ENCODE data around the gene COL6A1.

DNA sequence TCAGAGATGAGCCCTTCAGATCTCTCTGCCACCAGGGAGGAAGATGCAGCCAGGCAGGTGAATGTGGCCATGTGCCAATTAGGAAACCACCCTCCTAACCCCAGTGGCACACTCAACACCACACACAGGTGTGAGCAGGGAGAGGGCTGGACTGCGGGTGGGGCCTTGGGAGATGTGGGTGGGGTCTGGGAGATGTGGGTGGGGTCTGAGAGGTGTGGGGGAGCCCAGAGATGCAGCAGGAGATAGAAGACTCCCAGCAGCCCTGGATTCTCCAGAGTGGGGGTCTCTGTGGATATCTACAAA, 43.2 kb upstream of the COL6A1 start:
- TF ChIP-seq, protein P1, sequence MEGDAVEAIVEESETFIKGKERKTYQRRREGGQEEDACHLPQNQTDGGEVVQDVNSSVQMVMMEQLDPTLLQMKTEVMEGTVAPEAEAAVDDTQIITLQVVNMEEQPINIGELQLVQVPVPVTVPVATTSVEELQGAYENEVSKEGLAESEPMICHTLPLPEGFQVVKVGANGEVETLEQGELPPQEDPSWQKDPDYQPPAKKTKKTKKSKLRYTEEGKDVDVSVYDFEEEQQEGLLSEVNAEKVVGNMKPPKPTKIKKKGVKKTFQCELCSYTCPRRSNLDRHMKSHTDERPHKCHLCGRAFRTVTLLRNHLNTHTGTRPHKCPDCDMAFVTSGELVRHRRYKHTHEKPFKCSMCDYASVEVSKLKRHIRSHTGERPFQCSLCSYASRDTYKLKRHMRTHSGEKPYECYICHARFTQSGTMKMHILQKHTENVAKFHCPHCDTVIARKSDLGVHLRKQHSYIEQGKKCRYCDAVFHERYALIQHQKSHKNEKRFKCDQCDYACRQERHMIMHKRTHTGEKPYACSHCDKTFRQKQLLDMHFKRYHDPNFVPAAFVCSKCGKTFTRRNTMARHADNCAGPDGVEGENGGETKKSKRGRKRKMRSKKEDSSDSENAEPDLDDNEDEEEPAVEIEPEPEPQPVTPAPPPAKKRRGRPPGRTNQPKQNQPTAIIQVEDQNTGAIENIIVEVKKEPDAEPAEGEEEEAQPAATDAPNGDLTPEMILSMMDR (IDR thresholded peaks at IDR 0.05): no peak
- no peak for TF ChIP-seq ZFX (IDR thresholded peaks at IDR 0.05; ENCODE audit: borderline replicate concordance)

Data from 22Rv1 (cell line).